Activated B cell treated with CpG ODN at 0.5 μM for 24 hours (primary cell): Measurements from ENCODE around the gene PRLR. TPM values are rescaled to one million over a fixed set of nuclear protein-coding genes. Genes with fewer than 3 reads are reported as not detected.

Source experiments
- ATAC-seq: fragments of 200-7000 bp; cut with Tn5 transposase; one replicate; pipeline ENCODE4 v1.10.0; 2021; ENCODE audit warnings: low read depth, mild to moderate bottlenecking, moderate library complexity
- CTCF ChIA-PET: fragments of 350-600 bp; sonication (Branson Sonifier 250); formaldehyde crosslinking; loops from one replicate; lab custom pipeline; 2021; ENCODE audit warnings: antibody characterized with exemption; lab: Charles Lee
- POLR2A ChIA-PET: fragments of 350-600 bp; sonication (Branson Sonifier 250); formaldehyde crosslinking; loops from one replicate; lab custom pipeline; 2021; ENCODE audit warnings: antibody characterized with exemption; lab: Charles Lee
- DNase-seq: peaks from one replicate; pipeline ENCODE4 v3.0.0; 2022
- H3K27ac Mint-ChIP-seq: one replicate; pipeline ENCODE4 v1.8.0; 2020; ENCODE audit warnings: mixed read lengths
- H3K27me3 Mint-ChIP-seq: one replicate; pipeline ENCODE4 v1.8.0; 2021; ENCODE audit warnings: mixed read lengths
- H3K36me3 Mint-ChIP-seq: one replicate; pipeline ENCODE4 v1.8.0; 2021; ENCODE audit warnings: low read depth, mixed read lengths
- H3K4me1 Mint-ChIP-seq: one replicate; pipeline ENCODE4 v1.8.0; 2021; ENCODE audit warnings: mixed read lengths
- H3K4me3 Mint-ChIP-seq: one replicate; pipeline ENCODE4 v1.8.0; 2020; ENCODE audit warnings: mild to moderate bottlenecking, mixed read lengths
- H3K9me3 Mint-ChIP-seq: one replicate; pipeline ENCODE4 v1.8.0; 2020; ENCODE audit warnings: mixed read lengths
- CTCF ChIP-seq: fragments of 200-600 bp; IDR thresholded peaks from one replicate; pipeline ENCODE4 v1.8.0; 2022; ENCODE audit warnings: antibody characterized with exemption, mild to moderate bottlenecking
- intact Hi-C: fragments of 100-400 bp; cut with micrococcal nuclease; formaldehyde crosslinking; loops from one replicate; pipeline ENCODE4 v1.15.1; 2024
- total RNA-seq: library from RNA; stranded (reverse); gene quantifications from 2 replicates; pipeline ENCODE4 v1.2.3, GENCODE V29; 2022

The PRLR gene
- total RNA-seq, 1 donor from 2014 or later = 3.7 TPM

DNA sequence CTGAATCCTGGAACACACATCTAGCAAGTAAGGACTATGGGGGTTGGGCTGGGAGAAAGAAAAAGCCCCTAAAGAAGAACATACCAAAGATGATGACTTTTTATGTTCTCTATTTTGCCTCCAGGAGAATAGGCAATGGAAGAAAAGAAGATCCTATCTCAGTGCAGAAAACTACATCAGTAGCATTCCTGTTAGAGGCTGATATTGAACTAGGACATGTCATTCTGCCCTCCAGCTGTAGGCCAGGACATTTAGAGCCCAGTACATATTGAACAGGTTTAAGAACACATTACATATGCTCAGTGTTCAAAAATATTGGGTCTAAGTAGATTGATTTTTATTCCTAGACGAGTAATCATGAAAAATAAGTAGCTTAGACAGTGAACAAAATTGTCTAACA lies 24.7 kb downstream of the PRLR start:
- DNase-seq (no peak), ATAC-seq (no peak)
- Mint-ChIP-seq H3K27me3 (peaks cover 6% of the 10 kb centered on the region), H3K4me1 (peaks cover 2% of the 10 kb centered on the region), H3K4me3 (no peak overlapping the region), H3K36me3 (no peaks in the 10 kb centered on the region), H3K9me3 (no peaks in the 10 kb centered on the region), H3K27ac (no peak overlapping the region)
- ChIA-PET POLR2A (no interaction called here), CTCF (no interaction called here)
- no peak for TF ChIP-seq CTCF
- intact Hi-C loops = loop anchor here (1.0 to 10.0 kb wide), 2 partner anchors 14 to 949 kb away; partner anchors contain the start of genes LMBRD2 and SKP2

GRCh38 chr5:35205186-35205585 lies 25.1 kb downstream of the PRLR start:
- CTCF ChIA-PET = no interaction called here
- intact Hi-C loops = loop anchor here (10.0 kb wide), 1 partner anchor 950 kb away; the partner anchor contains the start of genes LMBRD2 and SKP2
- Mint-ChIP-seq H3K4me1 (peaks cover 2% of the 10 kb centered on the region), H3K36me3 (no peaks in the 10 kb centered on the region), H3K4me3 (no peak overlapping the region), H3K27ac (no peak overlapping the region), H3K27me3 (peaks cover 6% of the 10 kb centered on the region), H3K9me3 (no peaks in the 10 kb centered on the region)
- no peak for TF ChIP-seq CTCF
- no peak for ATAC-seq
- POLR2A ChIA-PET = no interaction called here
- no peak for DNase-seq

DNA sequence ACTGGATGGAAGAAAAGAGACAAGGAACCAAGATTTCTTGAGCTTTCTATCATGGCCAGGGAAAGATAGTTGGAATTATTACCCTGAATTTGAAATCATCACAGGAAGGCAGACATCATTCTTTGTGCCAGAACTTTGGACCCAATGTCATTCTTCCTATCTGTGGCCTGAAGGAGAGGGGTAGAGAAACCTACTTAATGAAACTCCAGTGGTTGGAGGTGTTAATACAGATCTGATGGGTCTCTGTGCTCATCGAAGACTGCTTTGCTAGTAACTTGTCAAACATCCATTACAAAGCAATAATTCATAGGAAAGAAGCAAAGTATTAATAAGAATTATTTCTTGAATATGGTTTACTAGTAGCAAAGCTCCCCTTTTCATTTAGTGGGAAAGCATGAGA lies 26.9 kb downstream of the PRLR start:
- intact Hi-C loops = loop anchor here (10.0 kb wide), 1 partner anchor 951 kb away; the partner anchor contains the start of genes LMBRD2 and SKP2
- H3K27ac Mint-ChIP-seq = no peak overlapping the region
- no peak for ATAC-seq
- H3K36me3 Mint-ChIP-seq = no peaks in the 10 kb centered on the region
- ChIA-PET POLR2A (no interaction called here), CTCF (interaction anchor here (1.1 to 2.9 kb wide), 8 partner anchors 9 to 245 kb away, joined by 3 to 13 read pairs (median 3); no protein-coding TSS in a partner anchor)
- no peaks in the 10 kb centered on the region for H3K9me3 Mint-ChIP-seq
- H3K27me3 Mint-ChIP-seq = peaks cover 3% of the 10 kb centered on the region
- H3K4me1 Mint-ChIP-seq = peaks cover 2% of the 10 kb centered on the region
- DNase-seq = no peak
- no peak overlapping the region for H3K4me3 Mint-ChIP-seq
- TF ChIP-seq CTCF = no peak

- POLR2A ChIA-PET = no interaction called here
- H3K36me3 Mint-ChIP-seq = no peaks in the 10 kb centered on the region
- H3K27me3 Mint-ChIP-seq = peaks cover 3% of the 10 kb centered on the region
- no peaks in the 10 kb centered on the region for H3K9me3 Mint-ChIP-seq
- peaks cover 2% of the 10 kb centered on the region for H3K4me1 Mint-ChIP-seq
- CTCF ChIA-PET = interaction anchor here (1.1 to 2.9 kb wide), 7 partner anchors 10 to 244 kb away, joined by 3 to 13 read pairs (median 3); no protein-coding TSS in a partner anchor
- no peak for TF ChIP-seq CTCF
- ATAC-seq (peak; percentile 93), DNase-seq (no peak)
- H3K4me3 Mint-ChIP-seq = no peak overlapping the region
- no peak overlapping the region for H3K27ac Mint-ChIP-seq
- intact Hi-C loops = loop anchor here (1.0 to 10.0 kb wide), 4 partner anchors 10 to 952 kb away; partner anchors contain the start of genes LMBRD2 and SKP2
Observed at GRCh38 chr5:35202319-35203111, 27.8 kb downstream of the PRLR start.

DNA sequence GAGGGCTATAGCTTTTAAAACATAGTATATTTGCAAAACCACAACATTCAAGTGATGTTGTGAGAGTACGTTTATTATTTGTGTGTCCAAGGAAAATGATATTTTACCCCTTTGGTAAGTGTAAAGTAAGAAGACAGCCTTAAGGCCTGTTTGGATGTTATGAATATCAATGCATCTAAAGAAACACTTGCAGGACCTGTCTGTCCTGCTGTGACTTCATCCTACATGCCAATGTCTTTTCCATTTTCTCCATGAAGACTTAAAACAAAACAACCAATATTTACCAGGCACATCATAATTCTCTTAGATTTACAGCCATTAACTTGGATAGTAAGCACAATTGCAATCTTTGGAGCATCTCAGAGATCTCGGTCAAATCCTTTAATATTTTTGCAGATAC lies 29.0 kb downstream of the PRLR start:
- H3K4me3 Mint-ChIP-seq = no peak overlapping the region
- peaks cover 3% of the 10 kb centered on the region for H3K27me3 Mint-ChIP-seq
- POLR2A ChIA-PET = no interaction called here
- H3K27ac Mint-ChIP-seq = no peak overlapping the region
- intact Hi-C loops = loop anchor here (10.0 kb wide), 1 partner anchor 954 kb away; the partner anchor contains the start of genes LMBRD2 and SKP2
- DNase-seq (no peak), ATAC-seq (no peak)
- CTCF ChIA-PET = interaction anchor here (0.8 to 2.9 kb wide), 2 partner anchors 9 to 12 kb away, joined by 3 to 13 read pairs; no protein-coding TSS in a partner anchor
- no peaks in the 10 kb centered on the region for H3K36me3 Mint-ChIP-seq
- no peak for TF ChIP-seq CTCF
- H3K4me1 Mint-ChIP-seq = peaks cover 7% of the 10 kb centered on the region
- H3K9me3 Mint-ChIP-seq = no peaks in the 10 kb centered on the region
